ENCODE data around the gene SF3A1.

Gene SF3A1

DNA sequence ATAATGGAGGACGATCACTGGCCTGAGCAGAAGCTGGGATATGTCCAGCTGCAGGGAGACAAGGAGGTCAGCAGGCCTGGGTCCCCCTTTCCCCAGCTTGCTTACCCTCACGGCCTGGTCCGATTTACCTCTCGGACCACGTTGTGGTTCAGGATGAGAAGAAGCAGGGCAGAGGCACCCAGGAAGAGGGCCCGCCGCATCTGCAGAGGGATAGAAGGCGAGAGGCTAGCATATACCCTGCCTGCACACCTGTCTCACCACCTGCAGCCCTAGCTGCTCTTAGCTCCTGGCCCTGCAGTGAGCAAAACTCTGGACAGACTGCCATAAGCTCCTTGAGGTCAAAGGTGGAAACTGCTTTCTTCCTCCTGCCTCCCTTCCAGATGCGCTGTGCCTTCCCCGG, 29.2 kb upstream of the SF3A1 start:
- DNase-seq (ENCODE audit: low read depth in 2 of 2) = no peak

DNA sequence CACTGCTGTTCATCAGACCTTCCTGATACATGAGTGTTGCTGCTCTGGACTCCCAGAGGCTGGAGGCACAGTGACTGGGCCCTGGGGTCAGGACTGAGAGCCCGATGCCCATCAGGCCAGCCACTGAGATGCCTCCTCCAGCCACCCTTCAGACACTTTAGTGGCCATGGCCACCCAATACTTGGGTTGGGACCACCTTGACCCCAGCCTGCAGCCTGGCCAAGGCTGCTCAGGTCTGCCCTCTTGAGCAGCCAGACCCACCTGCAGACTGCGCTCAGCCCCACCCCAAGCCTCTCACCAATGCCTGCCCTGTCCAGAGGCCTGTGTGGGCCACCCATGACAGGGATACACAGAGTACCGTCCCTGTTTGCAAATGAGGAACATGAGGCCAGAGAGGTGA, 26.4 kb upstream of the SF3A1 start:
- no peak for DNase-seq (ENCODE audit: low read depth in 2 of 2)

DNA sequence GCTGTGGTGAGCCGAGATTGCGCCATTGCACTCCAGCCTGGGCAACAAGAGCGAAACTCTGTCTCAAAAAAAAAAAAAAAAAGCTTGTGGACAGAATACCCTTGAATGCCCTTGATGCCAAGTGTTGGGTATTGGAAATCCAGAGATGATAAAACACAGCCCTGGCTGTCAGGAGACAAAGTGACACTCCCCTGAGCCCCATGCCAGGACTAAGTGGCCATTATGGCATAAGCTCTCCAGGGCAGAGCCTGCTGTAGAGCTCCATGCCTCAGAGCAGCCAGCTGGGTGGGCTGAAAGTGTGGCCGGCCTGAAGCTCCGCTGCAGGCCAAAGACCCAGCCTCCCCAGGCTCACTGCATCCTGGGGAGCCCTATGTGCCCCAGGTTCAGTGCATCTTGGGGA, 25.6 kb upstream of the SF3A1 start:
- no peak for DNase-seq (ENCODE audit: low read depth in 2 of 2)

DNA sequence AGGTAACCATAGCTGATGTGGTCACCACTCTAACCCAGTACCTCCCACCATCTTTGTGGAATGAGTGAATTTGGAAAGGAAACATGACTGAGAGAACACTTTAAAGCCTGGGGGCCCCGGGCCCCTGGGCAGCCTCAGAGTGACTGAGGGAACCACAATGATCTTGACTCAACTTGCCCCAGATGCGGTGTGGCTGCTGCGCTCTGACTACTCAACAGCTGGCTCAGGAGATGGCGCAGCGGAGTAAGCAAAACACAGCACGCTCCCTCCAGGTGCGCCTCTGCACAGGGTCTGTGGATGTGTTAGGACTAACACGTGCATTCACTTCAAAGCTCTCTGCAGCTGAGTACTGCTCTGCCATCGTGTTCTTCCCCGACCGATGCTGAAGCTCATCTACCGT, 24.6 kb upstream of the SF3A1 start:
- DNase-seq (ENCODE audit: low read depth in 2 of 2) = no peak

DNA sequence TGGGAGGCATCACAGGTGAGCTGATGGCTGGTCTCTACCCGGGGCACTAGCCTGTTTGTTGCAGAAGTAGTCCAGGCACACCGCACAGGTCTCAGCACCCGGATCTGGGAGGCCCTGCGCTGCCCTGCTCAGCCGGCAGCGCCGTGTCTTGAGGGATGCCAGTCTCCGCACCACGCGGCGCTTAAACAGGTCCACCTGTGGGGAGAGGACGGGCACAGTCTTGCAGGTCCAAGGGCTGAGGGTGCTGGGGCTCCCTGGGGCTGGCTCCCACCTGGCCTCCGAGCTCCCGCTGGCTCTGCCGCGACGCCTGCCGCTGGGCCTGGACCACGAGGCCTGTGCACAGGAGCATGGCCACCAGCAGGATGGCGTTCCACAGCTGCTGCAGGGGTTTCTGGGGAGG, 23.3 kb upstream of the SF3A1 start:
- DNase-seq (ENCODE audit: low read depth in 2 of 2) = no peak

DNA sequence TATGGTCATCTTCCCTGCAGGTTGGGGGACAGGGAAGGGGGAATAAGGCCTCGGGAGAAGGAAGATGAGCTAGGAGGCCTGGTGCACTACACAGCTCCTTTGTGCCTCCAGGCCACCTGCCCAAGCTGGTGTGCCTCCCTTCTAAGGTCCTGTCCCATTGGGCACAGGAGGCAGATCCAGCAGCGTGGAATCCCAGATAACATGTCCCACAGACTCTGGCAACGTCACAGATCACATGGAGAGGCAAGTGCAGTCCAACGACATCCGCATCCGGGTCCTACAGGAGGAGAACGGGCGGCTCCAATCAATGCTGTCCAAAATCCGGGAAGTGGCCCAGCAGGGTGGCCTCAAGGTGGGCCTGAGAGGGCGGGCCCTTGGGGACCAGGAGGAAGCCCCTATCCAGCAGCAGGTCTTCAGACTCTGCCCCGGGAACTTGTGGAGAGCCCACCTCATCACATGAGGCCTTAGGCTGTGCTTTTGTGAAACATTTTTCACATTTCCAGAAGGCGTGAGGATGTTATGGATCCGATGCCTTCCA, 18.7 kb upstream of the SF3A1 start:
- DNase-seq (ENCODE audit: low read depth in 2 of 2) = no peak

DNA sequence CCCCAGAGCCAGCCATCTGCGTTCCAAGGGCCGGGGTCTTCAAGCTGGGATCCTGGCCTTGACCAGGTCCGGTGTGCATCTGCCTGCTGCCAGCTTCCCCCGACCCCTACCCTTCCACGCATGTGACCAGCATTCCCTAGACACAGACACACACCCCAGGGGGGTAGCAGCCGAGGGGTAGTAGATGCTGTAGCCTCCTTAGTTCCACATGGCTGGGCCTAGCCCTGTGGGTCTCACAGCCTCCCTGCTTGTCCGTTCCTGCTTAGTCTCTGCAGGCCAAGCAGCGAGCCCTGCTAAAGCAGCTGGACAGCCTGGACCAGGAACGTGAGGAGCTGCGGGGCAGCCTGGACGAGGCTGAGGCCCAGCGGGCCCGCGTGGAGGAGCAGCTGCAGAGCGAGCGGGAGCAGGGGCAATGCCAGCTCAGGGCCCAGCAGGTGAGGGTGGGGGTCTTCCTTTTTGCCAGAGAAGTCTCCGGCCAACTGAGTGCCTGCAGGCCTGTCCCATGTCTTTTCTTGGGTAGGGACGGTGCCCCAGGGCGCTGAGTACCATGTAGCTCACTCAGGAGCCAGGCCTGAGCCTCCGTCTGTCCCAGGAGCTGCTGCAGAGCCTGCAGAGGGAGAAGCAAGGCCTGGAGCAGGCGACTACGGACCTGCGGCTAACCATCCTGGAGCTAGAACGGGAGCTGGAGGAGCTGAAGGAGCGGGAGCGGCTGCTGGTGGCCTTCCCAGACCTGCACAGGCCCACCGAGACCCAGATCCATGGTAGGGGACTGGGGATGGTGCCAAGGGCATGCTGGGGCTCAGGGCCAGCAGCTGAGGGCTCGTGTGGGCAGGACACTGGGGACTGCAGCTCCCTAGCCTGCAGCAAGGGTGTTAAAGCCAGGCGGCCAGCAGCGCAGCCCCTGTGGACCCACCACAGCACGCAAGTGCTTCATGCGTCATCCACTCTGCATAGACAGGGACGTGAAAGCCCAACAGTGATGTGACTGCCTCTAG, 16.9 kb upstream of the SF3A1 start:
- no peak for DNase-seq (ENCODE audit: low read depth in 2 of 2)

DNA sequence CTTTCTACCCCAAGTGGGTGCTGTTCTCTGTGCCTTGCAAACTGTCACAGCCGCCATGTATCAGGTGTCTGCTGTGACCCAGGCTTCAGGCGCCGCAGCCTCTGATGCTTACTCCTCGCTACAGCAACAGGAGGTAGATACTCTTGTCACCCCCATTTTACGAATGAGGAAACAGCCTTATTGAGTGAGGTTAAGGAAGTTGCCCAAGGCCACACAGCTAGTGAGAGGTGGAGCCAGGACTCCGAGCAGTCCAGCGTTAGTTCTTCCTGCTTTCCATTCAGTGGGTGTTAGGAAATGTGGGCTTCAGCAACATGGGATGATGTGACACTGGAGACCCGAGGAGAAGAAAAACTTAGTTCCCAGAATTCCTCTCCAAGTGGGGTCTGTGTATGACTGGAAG, 16.2 kb upstream of the SF3A1 start:
- no peak for DNase-seq (ENCODE audit: low read depth in 2 of 2)

DNA sequence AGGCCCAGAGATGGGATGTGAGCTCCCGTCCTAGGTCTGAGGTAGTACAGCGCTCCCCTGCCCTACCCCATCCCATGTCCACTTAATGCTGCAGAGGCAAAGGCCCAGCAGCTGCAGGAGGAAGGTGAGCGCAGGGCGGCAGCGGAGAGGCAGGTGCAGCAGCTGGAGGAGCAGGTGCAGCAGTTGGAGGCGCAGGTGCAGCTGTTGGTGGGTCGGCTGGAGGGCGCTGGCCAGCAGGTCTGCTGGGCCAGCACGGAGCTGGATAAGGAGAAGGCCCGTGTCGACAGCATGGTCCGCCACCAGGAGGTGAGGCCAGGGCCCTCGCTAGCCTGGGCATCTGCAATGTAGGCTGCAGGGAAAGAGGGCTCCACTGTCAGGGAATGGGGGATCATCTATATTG, 15.3 kb upstream of the SF3A1 start:
- no peak for DNase-seq (ENCODE audit: low read depth in 2 of 2)

DNA sequence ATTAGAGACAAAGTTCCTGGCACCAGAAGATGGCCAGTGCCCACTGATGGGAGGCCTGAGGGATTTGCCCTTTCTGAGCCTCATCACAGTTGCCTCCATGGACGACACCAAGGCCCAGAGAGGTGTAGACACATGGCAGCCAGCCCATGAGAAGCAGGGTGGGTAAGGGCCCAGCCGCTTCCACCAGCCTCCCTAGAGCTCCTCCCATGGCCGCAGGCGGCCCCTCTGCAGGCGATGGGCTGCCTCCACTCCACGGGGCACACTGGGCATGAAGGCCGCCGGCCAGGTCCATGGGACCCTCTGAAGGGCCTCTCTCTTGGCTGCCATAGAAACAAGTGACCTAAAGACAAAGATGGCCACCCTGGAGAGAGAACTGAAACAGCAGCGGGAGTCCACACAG, 14.6 kb upstream of the SF3A1 start:
- DNase-seq (ENCODE audit: low read depth in 2 of 2) = no peak

DNA sequence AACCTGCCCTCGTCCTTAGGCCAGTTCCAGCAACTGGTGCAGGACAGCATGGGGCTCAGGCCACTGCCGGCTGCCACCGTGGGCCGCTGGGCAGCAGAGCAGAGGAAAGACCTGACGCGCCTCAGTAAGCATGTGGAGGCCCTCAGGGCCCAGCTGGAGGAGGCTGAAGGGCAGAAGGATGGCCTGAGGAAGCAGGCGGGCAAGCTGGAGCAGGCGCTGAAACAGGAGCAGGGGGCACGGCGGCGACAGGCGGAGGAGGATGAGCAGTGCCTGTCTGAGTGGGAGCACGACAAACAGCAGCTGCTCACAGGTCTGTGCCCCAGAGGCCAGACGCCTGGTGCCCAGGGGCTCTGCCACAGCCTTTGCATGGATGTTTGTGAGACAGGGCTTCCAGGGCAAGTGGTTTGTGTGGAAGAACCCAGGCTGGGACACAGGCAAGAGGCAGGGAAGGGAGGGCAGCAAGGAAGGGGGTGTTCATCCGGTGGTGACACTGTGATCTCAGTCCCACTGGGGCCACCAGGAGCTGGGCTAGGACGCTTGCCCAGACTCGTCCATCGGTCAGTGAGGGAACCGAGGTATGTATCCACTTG, 14.0 kb upstream of the SF3A1 start:
- no peak for DNase-seq (ENCODE audit: low read depth in 2 of 2)

DNA sequence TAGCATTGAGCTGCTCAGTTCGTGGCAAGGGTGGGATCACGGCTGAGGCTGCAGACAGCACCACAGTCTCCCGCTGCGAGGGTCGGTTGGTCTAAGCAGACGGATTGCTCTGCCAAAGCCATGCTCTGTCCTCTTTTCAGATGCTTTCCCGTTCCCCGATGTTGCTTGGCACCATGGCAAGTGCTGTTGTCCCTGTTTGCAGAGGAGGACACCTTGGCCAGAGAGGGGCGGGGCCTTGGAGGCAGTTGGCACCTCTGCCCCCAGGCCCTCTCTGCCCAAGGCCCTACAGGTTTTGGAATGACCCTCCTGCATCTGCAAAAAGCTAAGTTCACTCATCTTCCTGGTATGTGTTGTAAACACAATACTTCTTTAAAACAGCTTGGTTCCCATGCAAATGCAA, 11.7 kb upstream of the SF3A1 start:
- DNase-seq (ENCODE audit: low read depth in 2 of 2) = no peak

DNA sequence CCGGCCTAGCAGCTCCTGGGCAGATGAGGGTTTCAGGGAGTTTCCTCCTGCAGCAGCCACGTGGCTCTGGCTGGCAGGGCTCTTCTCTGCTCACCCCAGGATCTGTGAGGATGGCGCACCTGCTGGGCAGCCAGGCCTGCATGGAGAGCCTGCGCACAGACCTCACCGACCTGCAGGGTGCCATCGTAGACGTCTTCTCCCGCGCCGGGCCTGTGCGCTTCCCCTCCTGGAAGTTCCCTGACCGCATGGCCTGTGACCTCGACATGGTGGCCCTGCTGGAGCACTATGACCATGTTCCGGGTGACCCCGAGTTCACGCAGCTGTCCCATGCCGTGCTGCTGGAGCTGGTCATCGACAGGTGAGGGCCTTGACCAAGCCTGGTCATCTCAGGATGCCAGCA, 9.2 kb upstream of the SF3A1 start:
- DNase-seq (ENCODE audit: low read depth in 2 of 2) = no peak

DNA sequence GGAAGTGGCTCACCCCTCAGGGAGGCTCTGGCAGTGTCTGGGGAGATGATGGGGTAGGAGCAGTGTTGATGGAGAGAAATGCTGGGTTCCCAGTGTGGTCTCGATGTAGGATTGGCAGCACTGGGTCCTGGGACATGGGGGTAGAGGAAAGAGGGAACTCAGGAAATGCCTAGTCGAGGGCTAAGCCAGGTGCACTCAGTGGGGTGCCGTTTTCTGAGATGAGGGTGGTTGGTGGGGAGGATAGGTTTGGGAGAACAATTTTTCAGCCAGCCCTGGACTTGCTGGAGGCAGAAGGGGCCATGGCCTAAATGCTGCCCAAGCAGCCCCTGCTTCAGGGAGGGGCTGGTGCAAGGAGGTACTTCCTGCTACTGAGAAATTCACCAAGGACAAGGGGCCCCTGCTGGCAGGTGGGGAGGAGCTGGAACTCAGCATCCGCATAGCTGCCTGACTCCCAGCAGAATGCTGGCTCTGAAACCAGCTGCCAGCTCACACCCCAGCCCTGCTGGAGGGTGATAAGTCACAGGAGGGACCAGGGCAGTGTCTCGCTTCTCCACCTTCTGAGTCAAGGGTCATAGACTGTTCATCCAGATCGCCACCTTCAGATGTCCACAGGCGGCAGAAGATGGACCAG, 6.1 kb upstream of the SF3A1 start:
- DNase-seq (ENCODE audit: low read depth in 2 of 2) = no peak

DNA sequence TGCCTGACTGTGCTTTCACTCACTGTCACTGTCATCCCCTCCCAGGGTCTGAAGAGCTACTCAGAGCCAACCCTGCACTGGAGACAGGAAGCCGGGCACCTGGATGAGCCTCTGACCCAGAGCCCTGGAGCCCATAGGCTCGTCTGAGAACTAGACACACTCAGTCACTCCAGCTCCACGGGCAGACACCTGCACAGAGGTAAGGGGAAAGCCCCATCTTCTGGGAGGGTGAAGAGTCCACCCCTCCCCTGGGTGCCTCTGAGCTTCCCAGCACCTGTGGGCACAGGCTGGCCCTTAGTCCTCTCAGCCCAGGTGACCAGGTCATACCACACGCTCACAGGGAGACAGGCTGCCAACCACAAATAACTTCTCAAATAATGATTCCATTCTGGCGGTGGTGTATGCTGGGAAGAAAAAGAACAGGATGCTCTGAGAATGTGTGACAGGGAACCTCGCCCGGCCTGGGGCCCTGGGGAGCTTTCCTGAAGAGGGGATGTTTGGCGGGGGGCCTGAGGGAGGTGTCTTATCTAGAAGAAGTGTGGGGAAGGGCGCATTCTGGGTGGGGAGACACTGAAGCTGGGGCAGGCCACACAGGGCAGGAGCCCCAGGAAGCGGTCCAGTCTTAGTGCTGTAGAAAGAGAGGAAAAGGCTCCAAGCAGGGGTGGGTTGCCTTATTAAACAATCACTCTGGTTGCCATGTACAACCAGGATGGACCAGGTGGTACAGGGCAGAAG, 5.4 kb upstream of the SF3A1 start:
- no peak for DNase-seq (ENCODE audit: low read depth in 2 of 2)

DNA sequence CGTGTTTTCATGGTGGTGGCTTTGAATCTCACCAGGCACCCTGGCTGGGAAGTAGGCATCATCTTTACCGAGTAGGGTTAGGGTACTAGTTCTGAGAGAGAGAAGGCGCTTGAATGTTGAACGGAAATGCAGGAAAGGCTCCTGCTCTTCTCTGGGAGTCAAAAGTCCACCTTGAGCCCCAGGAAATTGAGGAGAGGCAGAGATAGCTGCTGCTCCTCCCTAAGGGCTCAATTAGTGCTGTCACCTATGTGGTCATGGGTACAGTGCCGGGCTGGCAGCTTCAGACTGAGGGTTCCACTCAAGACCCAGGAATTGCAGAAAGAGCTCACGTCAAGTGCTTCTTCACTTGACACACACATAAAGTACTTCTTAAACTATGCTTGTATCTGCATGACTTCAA, 1.8 kb upstream of the SF3A1 start:
- no peak for DNase-seq (ENCODE audit: low read depth in 2 of 2)

DNA sequence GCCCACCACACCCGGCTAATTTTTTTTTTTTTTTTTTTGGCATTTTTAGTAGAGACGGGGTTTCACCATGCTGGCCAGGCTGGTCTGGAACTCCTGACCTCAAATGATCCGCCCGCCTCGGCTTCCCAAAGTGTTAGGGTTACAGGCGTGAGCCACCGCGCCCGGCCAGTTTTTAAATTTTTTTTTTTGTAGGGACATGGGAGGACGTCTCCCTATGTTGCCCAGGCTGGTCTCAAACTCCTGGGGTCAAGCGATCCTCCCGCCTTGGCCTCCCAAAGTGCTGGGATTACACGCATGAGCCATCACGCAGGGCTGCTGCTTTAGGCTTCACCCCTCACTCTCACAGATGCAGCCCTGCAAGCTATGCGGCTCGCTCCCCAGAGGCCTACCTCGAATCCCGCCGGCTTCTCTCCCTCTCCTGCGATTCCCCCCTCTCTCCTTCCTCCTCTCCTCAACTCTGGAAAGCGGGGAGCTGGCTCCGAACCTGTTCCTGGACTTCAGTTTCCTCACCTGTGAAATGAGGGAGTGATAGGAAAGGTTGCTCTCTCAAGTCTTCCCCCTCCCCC, 1.0 kb upstream of the SF3A1 start:
- no peak for DNase-seq (ENCODE audit: low read depth in 2 of 2)

DNA sequence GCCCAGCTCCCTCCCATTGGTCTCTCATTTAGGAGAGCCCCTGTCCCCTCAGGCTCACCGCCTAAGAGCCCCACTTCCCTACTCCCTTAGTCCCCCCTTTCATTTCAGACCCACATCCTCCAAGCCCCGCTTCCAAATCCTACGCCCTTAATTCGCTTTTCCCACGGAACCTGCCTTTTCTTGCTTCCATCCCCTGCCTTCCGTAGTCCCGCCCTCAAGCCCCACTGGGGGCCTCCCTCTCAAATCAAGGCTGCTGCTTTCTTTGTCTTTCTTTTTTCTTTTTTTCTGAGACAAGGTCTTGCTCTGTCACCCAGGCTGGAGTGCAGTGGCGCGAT, 509 bp upstream of the SF3A1 start:
- DNase-seq (ENCODE audit: low read depth in 2 of 2) = no peak

DNA sequence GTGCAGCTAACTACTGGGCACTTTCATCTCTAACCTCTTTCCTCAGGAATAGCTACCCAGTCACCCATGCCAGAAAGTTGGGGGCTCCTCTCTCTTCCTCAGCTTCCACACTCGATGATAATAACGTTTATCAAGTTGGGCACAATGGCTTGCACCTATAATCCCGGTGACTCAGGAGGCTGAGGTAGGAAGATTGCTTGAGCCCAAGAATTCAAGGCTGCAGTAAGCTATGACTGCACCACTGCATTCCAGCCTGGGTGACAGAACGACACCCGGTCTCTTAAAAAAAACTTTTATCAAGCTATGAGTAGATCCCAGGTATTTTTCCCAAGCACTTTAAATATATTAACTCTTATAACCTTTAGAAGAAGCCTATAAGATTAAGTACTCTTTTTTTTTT, 2.0 kb downstream of the SF3A1 start:
- DNase-seq (ENCODE audit: low read depth in 2 of 2) = no peak

DNA sequence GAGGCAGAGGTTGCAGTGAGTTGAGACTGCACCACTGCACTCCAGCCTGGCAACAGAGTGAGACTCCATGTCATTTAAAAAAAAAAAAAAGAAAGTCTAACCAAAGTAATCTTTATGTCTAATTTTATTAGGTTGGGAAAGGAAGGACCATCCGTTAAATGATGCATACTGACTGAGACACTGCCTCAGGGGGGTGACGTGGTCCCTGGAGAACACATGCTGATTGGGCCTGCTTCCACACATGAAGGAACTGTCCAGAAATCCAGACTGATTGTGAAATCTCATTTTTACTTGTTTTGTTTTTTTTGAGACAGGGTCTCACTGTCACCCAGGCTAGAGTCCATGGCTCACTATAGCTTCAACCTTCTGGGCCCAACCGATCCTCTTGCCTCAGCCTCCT, 5.5 kb downstream of the SF3A1 start:
- DNase-seq (ENCODE audit: low read depth in 2 of 2) = no peak

DNA sequence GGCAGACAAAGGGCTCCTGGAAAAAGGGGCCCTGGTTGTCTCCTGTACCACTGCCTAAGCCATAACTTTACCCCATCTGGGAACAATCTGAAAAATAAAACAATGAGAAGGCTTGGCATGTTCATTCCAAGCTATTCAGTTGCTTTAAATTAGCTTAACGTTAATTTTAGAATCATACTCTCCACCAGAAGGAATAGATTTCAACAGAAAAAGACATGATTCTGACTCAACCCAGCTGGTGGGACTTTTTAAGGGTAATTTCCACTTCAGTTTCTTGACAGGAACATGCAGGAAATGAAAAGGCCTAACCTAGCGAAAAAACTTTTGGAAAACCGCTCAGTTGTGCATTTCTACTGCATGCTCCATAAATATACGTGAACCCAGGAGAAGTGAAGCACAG, 7.9 kb downstream of the SF3A1 start:
- DNase-seq (ENCODE audit: low read depth in 2 of 2) = no peak

DNA sequence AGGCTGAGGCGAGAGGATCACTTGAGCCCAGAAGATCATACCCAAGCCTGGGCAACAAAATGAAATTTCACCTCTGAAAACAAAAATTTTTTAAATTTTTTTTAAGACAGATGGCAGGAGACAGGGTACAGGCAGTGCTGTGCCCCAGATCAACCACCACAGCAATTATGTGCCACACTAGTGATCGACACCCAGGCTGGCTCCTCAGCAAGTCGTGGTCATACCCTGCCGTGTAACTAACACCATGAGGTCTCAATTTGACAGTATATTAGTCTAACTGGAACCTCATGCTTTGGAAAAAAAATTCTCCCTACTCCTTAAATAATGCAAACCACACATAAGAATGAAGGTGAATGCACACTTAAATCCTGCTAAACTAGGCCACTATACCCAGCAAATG, 8.3 kb downstream of the SF3A1 start:
- no peak for DNase-seq (ENCODE audit: low read depth in 2 of 2)

Measured in stimulated activated CD8-positive, alpha-beta memory T cell treated with anti-CD3 and anti-CD28 coated beads, Interleukin-7, amount 100 ng/mL, for 4 hours (primary cell).